Prostate gland (tissue), 2 donors: Measurements from ENCODE around the gene STK38L. TPM values are rescaled to one million over a fixed set of nuclear protein-coding genes. Genes with fewer than 3 reads are reported as not detected.

Experiments
- DNase-seq: peaks from one replicate; pipeline ENCODE4 v3.0.0-alpha.2; 2019; ENCODE audit warnings: low spot score
- H3K27ac ChIP-seq, 2 donors: fragments of 200-600 bp; sonication (generic); 2 replicates each; pipeline ENCODE4 v1.5.1; 2017 to 2019
- H3K27me3 ChIP-seq: fragments of 200-600 bp; sonication (generic); replicated peaks from 2 replicates; pipeline ENCODE4 v1.5.1; 2019; ENCODE audit not compliant: insufficient read depth
- H3K36me3 ChIP-seq, 2 donors: fragments of 200-600 bp; sonication (generic); 1 replicate in 1 of 2; 2 replicates in 1 of 2; pipeline versions ENCODE4 v1.5.1 to v1.8.1; 2017 to 2019
- H3K4me1 ChIP-seq: fragments of 200-600 bp; sonication (generic); replicated peaks from 2 replicates; pipeline ENCODE4 v1.5.1; 2019
- H3K4me3 ChIP-seq, 2 donors: fragments of 200-600 bp; sonication (generic); 2 replicates each; pipeline ENCODE4 v1.5.1; 2017 to 2019
- H3K9me3 ChIP-seq: fragments of 200-600 bp; sonication (generic); 2 replicates; pipeline ENCODE4 v1.5.1; 2017
- POLR2A ChIP-seq: fragments of 450-650 bp; IDR thresholded peaks from one replicate; pipeline ENCODE4 v1.6.1; 2016; ENCODE audit warnings: antibody characterized with exemption, mild to moderate bottlenecking
- POLR2AphosphoS5 ChIP-seq: sonication (generic); formaldehyde crosslinking; IDR thresholded peaks from one replicate; pipeline ENCODE4 v1.6.1; 2017; ENCODE audit warnings: antibody characterized with exemption
- WGBS: methylation state at CpG from one replicate; pipeline ENCODE4 v1.1.5; 2018; 5-methylcytosine and 5-hydroxymethylcytosine counted together
- intact Hi-C: fragments of 100-400 bp; cut with DNase I; formaldehyde crosslinking; loops from one replicate; pipeline ENCODE4 v1.14.2; 2022
- total RNA-seq, 2 donors: library from RNA; depleted of rRNA; stranded (reverse); fragments of >200 nt; gene quantifications; one replicate each; pipeline ENCODE4 v1.1.0, GENCODE V29; 2016
- TF ChIP-seq, protein P1 (sequence below), 4 experiments: fragments of 200-600 bp in 2 of 4; fragments of 450-650 bp in 2 of 4; sonication (generic) in 2 of 4; IDR thresholded peaks; 1 replicate in 3 of 4; 2 replicates in 1 of 4; pipeline ENCODE4 v1.5.1; 2016 to 2019; ENCODE audit warnings: antibody characterized with exemption in 4 of 4, mild to moderate bottlenecking in 2 of 4, moderate library complexity in 2 of 4

Gene STK38L
- total RNA-seq, 2 donors from 2014 or later = 25.3 to 37.1 TPM

DNA sequence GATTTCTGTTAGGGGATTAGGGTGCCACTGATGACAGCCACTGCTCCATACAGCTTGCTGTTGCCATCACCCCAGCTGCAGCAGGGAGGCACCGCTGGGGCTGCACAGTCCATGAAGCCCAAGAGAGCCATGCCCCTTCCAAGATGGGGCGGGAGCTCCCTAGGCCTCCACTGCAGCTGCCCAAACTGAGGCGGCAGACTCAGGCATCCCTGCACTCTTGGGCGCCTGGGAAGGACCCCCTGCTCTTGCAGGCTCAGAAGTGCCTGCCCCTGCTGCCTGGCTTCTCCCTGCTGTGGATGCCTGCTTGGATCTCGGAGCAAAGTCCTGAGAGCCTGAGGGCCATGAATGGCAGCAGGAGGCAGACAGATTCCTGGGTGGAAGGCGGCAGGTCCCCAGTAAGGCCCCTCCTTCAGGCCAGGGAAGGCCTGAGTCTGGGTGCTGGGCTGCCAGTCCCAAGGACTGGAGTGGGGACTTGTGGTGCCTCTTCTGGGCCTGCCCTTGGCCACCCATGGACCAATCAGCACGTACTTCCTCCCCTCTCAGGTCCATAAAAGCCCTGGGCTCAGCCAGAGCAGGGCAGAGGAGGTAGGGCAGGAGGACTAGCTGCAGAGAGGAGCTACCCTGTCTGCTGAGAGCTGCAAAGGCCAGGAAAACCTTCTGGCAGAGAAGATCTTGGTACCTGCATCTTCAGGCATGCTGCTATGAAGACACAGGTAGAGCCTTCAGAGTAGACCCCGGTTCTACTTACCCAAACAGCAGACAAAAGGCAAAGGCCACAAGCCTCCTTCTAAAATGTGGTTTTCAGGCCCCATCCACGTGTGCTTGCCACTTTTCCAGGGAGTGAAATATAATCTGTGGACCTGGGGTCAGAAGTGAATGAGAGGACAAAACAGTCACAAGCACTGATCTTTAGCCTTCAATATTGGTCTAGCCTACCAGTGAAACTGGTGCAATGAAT, 30.0 kb upstream of the STK38L start:
- no peaks in the 10 kb centered on the region for H3K9me3 ChIP-seq
- no peaks in the 10 kb centered on the region for H3K4me1 ChIP-seq
- H3K4me3 ChIP-seq = no peak overlapping the region
- H3K36me3 ChIP-seq = no peaks in the 10 kb centered on the region
- intact Hi-C loops = no loop called here
- no peak overlapping the region for H3K27ac ChIP-seq
- no peaks in the 10 kb centered on the region for H3K27me3 ChIP-seq
- TF ChIP-seq, protein P1, sequence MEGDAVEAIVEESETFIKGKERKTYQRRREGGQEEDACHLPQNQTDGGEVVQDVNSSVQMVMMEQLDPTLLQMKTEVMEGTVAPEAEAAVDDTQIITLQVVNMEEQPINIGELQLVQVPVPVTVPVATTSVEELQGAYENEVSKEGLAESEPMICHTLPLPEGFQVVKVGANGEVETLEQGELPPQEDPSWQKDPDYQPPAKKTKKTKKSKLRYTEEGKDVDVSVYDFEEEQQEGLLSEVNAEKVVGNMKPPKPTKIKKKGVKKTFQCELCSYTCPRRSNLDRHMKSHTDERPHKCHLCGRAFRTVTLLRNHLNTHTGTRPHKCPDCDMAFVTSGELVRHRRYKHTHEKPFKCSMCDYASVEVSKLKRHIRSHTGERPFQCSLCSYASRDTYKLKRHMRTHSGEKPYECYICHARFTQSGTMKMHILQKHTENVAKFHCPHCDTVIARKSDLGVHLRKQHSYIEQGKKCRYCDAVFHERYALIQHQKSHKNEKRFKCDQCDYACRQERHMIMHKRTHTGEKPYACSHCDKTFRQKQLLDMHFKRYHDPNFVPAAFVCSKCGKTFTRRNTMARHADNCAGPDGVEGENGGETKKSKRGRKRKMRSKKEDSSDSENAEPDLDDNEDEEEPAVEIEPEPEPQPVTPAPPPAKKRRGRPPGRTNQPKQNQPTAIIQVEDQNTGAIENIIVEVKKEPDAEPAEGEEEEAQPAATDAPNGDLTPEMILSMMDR (IDR thresholded peaks at IDR 0.05) = no peak
- TF ChIP-seq POLR2AphosphoS5 (no peak), POLR2A (no peak)
- WGBS = 82% methylated on average over 9 of the region's 9 CpGs
- no peak for DNase-seq

DNA sequence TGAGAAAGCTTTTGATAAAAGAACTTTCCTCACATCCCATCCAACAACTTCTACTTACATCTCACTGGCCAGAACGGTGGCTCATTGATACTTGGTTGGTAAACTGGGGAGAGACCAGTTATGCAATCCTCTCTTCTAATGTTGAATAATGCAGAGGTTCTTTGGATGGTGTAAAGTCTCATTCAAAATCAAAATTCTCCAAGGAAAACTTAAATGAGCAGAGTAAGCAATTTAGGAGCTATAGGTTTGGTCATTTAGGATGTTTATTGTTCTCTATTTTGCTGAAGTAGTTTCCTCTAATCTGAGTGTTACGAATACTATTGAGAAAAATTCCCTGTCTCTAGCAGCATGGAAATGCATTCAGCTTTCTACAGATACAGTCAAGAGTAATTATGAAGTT, 26.5 kb upstream of the STK38L start:
- Histone ChIP-seq H3K27ac (no peak overlapping the region), H3K4me1 (no peaks in the 10 kb centered on the region), H3K36me3 (no peaks in the 10 kb centered on the region), H3K27me3 (no peaks in the 10 kb centered on the region), H3K4me3 (no peak overlapping the region), H3K9me3 (no peaks in the 10 kb centered on the region)
- TF ChIP-seq POLR2A (no peak), POLR2AphosphoS5 (no peak)
- TF ChIP-seq, protein P1 (IDR thresholded peaks at IDR 0.05) = no peak
- 95% methylated on average over 2 of the region's 2 CpGs for WGBS
- intact Hi-C loops = no loop called here
- no peak for DNase-seq

DNA sequence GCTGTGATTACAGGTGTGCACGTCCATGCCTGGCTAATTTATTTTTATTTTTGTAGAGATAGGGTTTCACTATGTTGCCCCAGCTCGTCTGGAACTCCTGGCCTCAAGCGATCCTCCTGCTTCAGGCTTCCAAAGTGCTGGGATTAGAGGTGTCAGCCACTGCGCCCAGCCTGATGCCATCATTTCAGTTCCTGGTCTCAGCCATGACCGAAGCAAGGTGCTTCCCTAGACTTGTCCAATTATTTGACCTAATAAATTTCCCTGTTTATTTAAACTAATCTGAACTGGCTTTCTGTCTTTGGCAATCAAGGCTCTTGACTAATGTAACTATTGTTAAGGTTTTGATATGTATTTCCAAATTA, 24.4 kb upstream of the STK38L start:
- Histone ChIP-seq H3K36me3 (no peaks in the 10 kb centered on the region), H3K4me1 (no peaks in the 10 kb centered on the region), H3K9me3 (no peaks in the 10 kb centered on the region), H3K27me3 (no peaks in the 10 kb centered on the region), H3K27ac (no peak overlapping the region), H3K4me3 (no peak overlapping the region)
- DNase-seq = no peak
- WGBS = 58% methylated on average over 5 of the region's 5 CpGs
- TF ChIP-seq, protein P1 (IDR thresholded peaks at IDR 0.05) = no peak
- TF ChIP-seq POLR2A = no peak
- TF ChIP-seq POLR2AphosphoS5 = no peak
- intact Hi-C loops = no loop called here

DNA sequence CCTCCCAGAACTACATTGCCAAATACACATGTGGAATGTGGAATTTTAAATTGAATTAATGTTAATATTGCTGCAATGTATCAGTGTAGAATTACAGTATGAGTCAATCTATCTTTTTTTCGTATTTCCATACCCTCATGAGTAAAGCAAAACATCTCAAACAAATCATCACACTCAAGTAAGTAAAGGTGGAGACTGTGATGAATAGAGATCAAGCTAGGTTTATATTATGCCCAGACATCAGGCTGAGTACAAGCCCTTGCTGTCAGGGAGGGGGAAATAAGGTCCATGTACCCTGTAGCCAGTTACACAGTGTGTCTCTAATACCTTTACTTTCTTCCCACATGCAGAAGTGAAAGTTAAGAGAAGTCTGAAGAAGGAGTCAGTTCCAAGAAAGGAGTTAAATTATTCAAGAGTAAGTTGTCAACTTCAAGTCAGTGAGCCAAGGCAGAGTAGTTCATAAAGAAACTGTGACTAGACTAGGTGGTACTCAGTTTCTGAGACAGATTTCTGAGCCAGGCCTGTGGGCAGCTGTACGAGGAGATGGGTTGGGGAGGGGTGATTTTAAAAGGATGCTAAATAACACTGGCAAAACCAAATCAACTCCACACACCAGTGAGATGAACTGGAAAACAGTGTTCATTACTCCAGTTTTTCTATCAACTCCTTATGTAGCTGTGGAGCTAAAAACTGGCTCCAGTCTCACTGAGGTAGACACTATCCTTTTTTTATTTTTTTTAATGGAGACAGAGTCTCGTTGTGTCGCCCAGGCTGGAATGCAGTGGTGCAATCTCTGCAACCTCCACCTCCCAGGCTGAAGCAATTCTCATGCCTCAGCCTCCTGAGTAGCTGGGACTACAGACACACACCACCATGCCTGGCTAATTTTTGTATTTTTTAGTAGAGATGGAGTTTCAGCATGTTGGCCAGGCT, 23.8 kb upstream of the STK38L start:
- TF ChIP-seq, protein P1 (IDR thresholded peaks at IDR 0.05) = no peak
- TF ChIP-seq POLR2AphosphoS5 (no peak), POLR2A (no peak)
- H3K4me3 ChIP-seq = no peak overlapping the region
- H3K9me3 ChIP-seq = no peaks in the 10 kb centered on the region
- H3K36me3 ChIP-seq = no peaks in the 10 kb centered on the region
- no peaks in the 10 kb centered on the region for H3K4me1 ChIP-seq
- 62% methylated on average over 4 of the region's 4 CpGs for WGBS
- intact Hi-C loops = no loop called here
- no peak for DNase-seq
- no peaks in the 10 kb centered on the region for H3K27me3 ChIP-seq
- H3K27ac ChIP-seq = no peak overlapping the region
